SU-DHL-6 (cell line): Measurements from ENCODE around the gene ZNF215.

ENCODE experiments used
- EZH2phosphoT487 ChIP-seq: fragments of 200-600 bp; sonication (generic), shearing (Covaris generic); conservative IDR thresholded peaks from 2 replicates; pipeline ENCODE4 v1.6.1; 2018; ENCODE audit warnings: mild to moderate bottlenecking, antibody characterized with exemption, low read length, moderate library complexity, mixed read lengths
- TF ChIP-seq, protein P1 (sequence below): fragments of 200-600 bp; sonication (generic); IDR thresholded peaks from one replicate; pipeline ENCODE4 v1.5.1; 2017; ENCODE audit warnings: antibody characterized with exemption, mild to moderate bottlenecking, low read length, moderate library complexity; ENCODE audit not compliant: insufficient read depth, poor library complexity, severe bottlenecking

DNA sequence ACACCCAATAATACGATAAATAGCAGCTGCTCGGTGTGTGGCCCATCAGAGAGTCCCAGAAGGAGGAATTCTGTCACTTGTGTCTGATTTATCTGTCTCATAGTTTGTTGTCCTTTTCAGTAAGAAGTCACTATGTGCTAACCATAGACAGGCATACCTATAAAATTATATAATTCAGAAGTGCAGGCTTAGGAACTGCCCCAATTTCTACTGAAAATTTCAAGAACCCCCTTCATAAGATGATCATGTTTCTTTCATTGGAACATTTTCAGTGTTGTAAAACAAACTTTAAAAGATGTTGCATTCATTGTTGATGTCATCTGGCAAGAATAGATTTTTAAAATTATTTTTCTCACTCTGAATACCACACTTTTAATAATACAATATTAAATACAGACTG lies 33.8 kb upstream of the ZNF215 start, which contains the start of gene OR2D2:
- TF ChIP-seq, protein P1, sequence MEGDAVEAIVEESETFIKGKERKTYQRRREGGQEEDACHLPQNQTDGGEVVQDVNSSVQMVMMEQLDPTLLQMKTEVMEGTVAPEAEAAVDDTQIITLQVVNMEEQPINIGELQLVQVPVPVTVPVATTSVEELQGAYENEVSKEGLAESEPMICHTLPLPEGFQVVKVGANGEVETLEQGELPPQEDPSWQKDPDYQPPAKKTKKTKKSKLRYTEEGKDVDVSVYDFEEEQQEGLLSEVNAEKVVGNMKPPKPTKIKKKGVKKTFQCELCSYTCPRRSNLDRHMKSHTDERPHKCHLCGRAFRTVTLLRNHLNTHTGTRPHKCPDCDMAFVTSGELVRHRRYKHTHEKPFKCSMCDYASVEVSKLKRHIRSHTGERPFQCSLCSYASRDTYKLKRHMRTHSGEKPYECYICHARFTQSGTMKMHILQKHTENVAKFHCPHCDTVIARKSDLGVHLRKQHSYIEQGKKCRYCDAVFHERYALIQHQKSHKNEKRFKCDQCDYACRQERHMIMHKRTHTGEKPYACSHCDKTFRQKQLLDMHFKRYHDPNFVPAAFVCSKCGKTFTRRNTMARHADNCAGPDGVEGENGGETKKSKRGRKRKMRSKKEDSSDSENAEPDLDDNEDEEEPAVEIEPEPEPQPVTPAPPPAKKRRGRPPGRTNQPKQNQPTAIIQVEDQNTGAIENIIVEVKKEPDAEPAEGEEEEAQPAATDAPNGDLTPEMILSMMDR, result no peak
- TF ChIP-seq EZH2phosphoT487, result no peak
